Measurements from ENCODE around the gene RPUSD3. TPM values are rescaled to one million over a fixed set of nuclear protein-coding genes. Genes with fewer than 3 reads are reported as not detected.

The RPUSD3 gene, protein sequence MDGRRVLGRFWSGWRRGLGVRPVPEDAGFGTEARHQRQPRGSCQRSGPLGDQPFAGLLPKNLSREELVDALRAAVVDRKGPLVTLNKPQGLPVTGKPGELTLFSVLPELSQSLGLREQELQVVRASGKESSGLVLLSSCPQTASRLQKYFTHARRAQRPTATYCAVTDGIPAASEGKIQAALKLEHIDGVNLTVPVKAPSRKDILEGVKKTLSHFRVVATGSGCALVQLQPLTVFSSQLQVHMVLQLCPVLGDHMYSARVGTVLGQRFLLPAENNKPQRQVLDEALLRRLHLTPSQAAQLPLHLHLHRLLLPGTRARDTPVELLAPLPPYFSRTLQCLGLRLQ
- total RNA-seq: 10 to 100 TPM; 36.2 to 49.7 (median 37.5) TPM

DNA sequence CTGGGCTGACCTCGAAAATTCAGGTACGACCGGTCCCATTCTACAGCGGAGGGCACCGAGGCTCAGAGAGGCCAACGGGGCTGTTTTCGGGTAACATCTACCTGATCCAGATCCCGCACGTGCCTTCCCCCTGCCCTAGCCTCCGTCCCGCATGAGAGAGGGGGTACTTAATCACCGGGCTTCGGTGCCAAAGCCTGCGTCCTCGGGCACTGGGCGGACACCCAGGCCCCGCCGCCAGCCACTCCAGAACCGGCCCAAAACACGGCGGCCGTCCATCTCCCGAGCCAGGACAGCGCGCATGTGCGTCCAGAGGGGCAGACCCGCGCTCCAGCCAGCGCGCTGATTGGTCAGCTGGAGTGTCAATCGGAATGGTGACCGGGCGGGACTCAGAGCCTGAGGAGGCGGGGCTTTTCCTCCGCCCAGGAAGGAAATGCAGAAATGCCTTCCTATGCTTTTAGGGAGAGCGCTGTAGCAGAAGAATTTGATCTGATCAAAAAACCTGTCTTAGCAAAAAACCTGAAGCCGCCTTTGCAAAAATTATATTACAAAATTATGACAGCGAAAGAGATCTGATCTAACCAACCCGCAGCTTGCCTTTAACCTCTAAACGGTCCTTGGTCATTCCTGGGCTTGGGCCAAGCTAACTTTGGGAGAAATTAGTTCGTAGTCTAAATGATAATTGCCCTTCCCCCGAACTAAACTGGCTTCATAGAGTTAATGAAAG is at the start of gene RPUSD3:
Gene RPUSD3, minus strand, starts transcription at position 294 of the 724 bp plus-strand sequence. Its CDS starts 18 bp downstream, at position 276.
- TF ChIP-seq POLR2A (IDR thresholded peaks at IDR 0.05): peak in 1 of 2 donors; percentile 93
- TF ChIP-seq, protein P1, sequence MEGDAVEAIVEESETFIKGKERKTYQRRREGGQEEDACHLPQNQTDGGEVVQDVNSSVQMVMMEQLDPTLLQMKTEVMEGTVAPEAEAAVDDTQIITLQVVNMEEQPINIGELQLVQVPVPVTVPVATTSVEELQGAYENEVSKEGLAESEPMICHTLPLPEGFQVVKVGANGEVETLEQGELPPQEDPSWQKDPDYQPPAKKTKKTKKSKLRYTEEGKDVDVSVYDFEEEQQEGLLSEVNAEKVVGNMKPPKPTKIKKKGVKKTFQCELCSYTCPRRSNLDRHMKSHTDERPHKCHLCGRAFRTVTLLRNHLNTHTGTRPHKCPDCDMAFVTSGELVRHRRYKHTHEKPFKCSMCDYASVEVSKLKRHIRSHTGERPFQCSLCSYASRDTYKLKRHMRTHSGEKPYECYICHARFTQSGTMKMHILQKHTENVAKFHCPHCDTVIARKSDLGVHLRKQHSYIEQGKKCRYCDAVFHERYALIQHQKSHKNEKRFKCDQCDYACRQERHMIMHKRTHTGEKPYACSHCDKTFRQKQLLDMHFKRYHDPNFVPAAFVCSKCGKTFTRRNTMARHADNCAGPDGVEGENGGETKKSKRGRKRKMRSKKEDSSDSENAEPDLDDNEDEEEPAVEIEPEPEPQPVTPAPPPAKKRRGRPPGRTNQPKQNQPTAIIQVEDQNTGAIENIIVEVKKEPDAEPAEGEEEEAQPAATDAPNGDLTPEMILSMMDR (IDR thresholded peaks at IDR 0.05): no peak
- Histone ChIP-seq H3K27ac (peak within 1 kb of the TSS; percentile 29 to 78 (median 75)), H3K27me3 (no peaks in the 10 kb centered on the region), H3K36me3 (peaks cover 9 to 15% of the 10 kb centered on the region in 2 donors), H3K4me3 (replicated peaks in 1 of 3) (peak within 1 kb of the TSS; percentile 11 to 63 (median 57)), H3K4me1 (peaks cover 6 to 14% of the 10 kb centered on the region in 2 donors), H3K9me3 (no peaks in the 10 kb centered on the region)
- WGBS, 2 donors: 0% methylated on average over 9 to 20 of the region's 42 CpGs
- peak; percentile 97 to 98 for DNase-seq
- intact Hi-C loops (cut with DNase I): no loop called here

DNA sequence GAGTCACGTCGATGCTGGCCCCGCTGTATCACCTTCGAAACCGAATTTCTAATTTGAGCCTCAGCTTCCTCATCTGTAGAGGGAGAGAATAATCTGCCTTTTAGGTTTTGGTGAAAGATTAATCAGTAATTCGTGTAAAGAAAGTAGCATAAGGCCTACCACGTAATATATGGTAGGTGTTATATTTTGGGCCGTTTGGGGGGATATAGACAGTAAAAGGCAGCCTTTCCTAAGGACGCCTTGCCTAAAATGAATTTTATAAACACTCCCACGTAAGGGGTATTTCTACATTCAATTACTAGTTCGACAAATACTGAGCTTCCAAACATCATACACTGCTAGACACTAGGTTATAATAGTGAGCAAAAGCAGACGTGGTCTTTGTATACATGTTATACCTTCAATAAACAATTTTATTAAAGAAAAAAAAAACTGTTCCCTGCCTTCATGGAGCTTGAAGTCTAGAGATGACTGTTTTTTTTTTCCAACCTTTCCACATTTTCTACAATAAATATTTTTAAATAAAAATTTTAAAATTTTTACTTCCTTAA is 47.3 kb upstream of the RPUSD3 start:
- Histone ChIP-seq H3K27me3 (no peaks in the 10 kb centered on the region), H3K9me3 (no peaks in the 10 kb centered on the region), H3K4me1 (peaks cover 11 to 14% of the 10 kb centered on the region in 2 donors), H3K36me3 (peaks cover 7 to 13% of the 10 kb centered on the region in 2 donors), H3K27ac (peak overlapping the region; percentile 78 to 94 (median 90)), H3K4me3 (replicated peaks in 1 of 3) (peak overlapping the region; percentile 85 to 97 (median 92))
- no peak for DNase-seq
- TF ChIP-seq POLR2A (IDR thresholded peaks at IDR 0.05): no peak
- TF ChIP-seq, protein P1 (IDR thresholded peaks at IDR 0.05): no peak
- WGBS, 2 donors: 10 to 12% methylated on average over 12 of the region's 12 CpGs
- intact Hi-C loops (cut with DNase I): no loop called here

DNA sequence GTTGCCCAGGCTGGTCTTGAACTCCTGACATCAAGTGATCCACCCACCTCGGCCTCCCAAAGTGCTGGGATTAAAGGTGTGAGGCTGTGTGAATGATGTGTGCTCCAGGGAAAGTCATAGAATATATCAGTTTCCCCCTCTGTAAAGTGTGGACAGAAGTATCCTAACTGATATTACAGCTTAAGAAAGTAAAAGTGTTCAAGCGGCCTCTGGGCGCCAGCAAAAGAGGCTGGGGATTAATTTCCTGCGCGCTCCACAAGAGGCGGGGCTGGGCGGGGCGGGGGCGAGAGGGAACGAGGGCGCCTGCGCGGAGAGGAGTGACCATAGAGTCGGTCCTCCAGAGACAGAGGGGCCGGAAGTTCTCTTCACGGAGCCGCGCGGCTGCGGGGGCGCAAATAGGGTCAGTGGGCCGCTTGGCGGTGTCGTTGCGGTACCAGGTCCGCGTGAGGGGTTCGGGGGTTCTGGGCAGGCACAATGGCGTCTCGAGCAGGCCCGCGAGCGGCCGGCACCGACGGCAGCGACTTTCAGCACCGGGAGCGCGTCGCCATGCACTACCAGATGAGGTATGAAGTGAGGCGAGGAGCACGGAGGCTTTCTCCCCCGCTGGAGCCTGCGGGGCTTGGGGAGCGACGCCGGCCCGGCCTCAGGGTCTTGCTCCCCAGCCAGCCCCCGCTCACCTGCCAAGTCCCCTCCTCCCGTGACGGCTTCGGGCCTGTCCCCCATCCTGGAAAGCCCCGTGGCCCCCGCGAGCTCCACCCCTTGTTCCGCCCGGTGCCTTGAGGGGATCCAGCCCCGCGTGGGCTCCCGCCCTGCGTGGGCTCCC is 46.7 kb upstream of the RPUSD3 start, which contains the start of gene JAGN1:
Gene JAGN1, plus strand, starts transcription at position 362 of the 823 bp plus-strand sequence. Its CDS starts 113 bp downstream, at position 475.
- Histone ChIP-seq H3K27ac (peak within 1 kb of the TSS; percentile 78 to 94 (median 90)), H3K4me3 (replicated peaks in 1 of 3) (peak within 1 kb of the TSS; percentile 85 to 97 (median 92)), H3K9me3 (no peaks in the 10 kb centered on the region), H3K4me1 (peaks cover 11 to 14% of the 10 kb centered on the region in 2 donors), H3K36me3 (peaks cover 7 to 13% of the 10 kb centered on the region in 2 donors), H3K27me3 (no peaks in the 10 kb centered on the region)
- TF ChIP-seq, protein P1 (IDR thresholded peaks at IDR 0.05): no peak
- TF ChIP-seq POLR2A (IDR thresholded peaks at IDR 0.05): peak in 1 of 2 donors; percentile 79
- intact Hi-C loops (cut with DNase I): no loop called here
- DNase-seq: peak; percentile 86
- 1% methylated on average over 26 to 32 of the region's 62 CpGs for WGBS, 2 donors

DNA sequence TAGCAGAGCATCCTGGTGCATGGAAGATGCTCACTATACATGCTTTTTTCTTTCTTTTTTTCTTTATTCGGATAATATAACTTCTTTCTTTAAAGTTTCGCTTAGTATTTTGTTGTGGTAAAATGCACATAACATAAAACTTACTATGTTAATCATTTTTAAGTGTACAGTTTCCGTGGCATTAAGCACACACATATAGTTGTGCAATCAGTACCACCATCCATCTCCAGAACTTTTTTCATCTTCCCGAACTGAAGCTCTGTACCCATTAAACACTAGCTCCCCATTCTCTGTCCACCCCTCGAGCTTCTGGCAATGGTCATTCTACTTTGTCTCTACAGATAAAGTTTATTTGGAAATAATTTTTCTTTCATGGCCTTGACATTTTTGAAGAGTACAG is 45.6 kb upstream of the RPUSD3 start:
- H3K4me1 ChIP-seq: peaks cover 11 to 14% of the 10 kb centered on the region in 2 donors
- no peaks in the 10 kb centered on the region for H3K27me3 ChIP-seq
- no peaks in the 10 kb centered on the region for H3K9me3 ChIP-seq
- peaks cover 7 to 13% of the 10 kb centered on the region in 2 donors for H3K36me3 ChIP-seq
- TF ChIP-seq, protein P1 (IDR thresholded peaks at IDR 0.05): no peak
- no peak for TF ChIP-seq POLR2A (IDR thresholded peaks at IDR 0.05)
- H3K27ac ChIP-seq: no peak overlapping the region
- intact Hi-C loops (cut with DNase I): no loop called here
- no peak overlapping the region for H3K4me3 ChIP-seq (replicated peaks in 1 of 3)
- DNase-seq: no peak
- whole genome bisulfite sequencing, 2 donors: 88% methylated on average over 5 of the region's 5 CpGs

All from thyroid gland (tissue), 4 donors.